ENCODE measurements around the gene CCDC122.

Gene CCDC122

DNA sequence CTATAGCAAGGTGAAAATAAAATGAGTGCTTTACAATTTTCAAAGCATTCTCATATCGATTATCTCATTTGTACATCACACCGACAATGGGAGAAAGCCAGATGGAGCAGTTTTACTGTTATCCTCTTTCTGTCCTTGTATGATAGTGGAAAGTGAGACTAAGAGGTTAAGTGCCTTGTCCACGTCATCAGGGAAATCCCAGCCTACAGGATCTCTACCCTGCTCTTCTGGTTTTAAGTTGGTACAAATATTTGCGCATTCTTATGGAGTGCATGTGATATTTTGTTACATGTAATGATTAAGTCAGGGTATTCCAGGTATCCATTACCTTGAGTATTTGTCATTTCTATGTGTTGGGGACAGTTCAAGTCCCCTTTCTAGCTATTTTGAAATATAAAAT is 80.3 kb downstream of the CCDC122 start:
- no peak for DNase-seq

DNA sequence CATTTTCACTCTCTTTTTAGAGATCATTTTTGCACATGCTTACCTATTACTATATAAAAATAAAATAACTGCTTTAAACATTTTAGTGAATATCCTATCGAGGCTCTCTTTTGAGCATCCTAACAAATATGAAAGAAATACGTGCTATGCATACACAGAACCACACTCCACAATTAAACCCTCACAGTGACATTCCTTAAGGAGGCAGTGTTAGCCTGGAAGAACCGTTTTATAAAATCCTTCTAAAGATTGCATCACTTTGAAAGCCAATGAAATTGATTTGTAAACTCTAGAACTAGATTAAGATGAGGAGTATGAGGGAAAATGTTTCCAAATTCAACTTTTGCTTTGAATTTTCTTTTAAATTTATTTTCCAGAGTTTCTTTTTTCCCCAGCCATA is 81.7 kb downstream of the CCDC122 start:
- DNase-seq: no peak

- DNase-seq: no peak
These were observed 82.4 kb downstream of the CCDC122 start for GRCh38 chr13:43797159-43797558.

- DNase-seq: no peak
These were observed 85.1 kb downstream of the CCDC122 start for GRCh38 chr13:43794416-43794815.

- no peak for DNase-seq
These were observed 87.3 kb downstream of the CCDC122 start for GRCh38 chr13:43792076-43792881.

GRCh38 chr13:43787997-43788396 is 91.5 kb downstream of the CCDC122 start:
- DNase-seq: no peak

DNA sequence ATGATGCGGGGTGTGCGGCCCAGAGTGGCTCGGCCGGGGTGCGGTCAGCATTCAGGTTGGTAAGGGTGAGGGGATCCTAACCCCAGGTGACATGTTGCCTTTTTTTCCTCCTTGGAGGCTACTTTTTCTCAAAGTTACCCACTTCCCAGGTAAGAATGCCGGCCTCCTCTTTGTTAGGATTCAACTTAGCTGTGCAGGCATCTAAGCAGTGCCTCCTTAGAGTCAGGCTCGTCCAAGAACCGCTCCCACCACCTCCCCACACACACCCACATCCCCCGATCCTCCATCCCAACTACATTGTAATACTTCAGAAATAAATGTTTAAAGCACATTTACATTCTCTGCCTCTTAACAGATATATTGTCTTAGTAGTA is 92.0 kb downstream of the CCDC122 start:
- no peak for DNase-seq

DNA sequence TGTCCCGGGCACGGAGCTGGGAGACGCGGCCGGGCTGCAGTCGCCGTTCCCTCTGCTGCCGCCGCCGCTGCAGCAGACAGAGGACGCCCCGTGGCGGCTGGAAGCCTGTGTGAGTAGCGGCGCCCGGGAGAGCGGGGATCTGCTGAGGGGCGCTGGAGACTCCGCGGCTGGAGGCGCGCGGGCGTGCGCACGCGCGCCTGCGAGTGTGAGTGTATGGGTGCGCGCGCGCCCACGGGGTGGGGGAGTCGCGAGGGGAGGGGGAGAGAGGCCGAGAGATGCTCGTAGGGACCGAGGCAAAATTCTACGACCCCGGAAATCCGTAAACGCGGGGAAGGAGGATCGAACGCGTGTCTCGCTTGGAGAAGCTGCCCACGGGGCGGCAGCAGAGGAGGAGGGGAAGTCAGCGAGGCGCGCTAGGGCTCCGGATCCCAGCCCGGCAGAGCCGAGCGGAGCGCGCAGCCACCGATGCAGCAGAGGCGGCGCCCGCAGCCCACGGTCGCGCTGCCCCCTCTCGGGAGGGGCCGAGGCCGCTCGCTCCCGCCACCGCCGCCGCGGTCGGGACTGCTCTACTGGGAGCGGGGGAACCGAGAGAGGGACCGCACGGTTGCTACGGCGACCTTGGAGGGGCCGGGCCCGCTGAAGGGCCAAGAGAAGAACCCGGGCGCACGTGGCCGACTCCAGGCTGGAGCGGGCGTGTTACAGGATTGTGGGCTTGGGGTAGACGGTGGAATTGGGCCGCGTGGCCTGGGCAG is 92.6 kb downstream of the CCDC122 start, which contains the start of gene ENOX1:
Gene ENOX1, minus strand, starts transcription at position 207 of the 752 bp plus-strand sequence.
- DNase-seq: no peak

- no peak for DNase-seq
These were observed 93.1 kb downstream of the CCDC122 start for GRCh38 chr13:43786472-43786765.
